ENCODE results near the gene DLG2.

DLG2 gene

DNA sequence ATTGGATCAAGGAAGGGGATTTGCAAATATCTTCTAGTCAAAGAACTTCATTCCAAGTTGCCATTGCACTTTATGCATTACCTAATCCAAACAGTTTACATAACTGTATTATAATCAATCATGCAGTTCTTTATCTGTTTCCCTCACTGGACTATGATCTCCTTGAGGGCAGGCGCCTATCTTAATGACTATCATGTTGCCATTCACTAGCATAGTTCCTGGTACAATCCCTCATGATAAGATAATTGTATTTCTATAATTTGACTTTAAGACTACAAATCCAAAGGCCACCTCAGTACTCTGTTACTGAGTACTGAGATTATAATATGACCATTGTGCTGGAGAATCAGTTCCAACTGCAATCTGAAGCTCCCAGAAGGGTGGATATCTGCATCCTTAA lies 2062.3 kb downstream of the DLG2 start:
- H3K4me3 ChIP-seq (ENCODE audit: low read depth, low read length): no peak overlapping the region
- ChIA-PET POLR2A (no interaction called here), CTCF (no interaction called here)
- TF ChIP-seq, protein P1, sequence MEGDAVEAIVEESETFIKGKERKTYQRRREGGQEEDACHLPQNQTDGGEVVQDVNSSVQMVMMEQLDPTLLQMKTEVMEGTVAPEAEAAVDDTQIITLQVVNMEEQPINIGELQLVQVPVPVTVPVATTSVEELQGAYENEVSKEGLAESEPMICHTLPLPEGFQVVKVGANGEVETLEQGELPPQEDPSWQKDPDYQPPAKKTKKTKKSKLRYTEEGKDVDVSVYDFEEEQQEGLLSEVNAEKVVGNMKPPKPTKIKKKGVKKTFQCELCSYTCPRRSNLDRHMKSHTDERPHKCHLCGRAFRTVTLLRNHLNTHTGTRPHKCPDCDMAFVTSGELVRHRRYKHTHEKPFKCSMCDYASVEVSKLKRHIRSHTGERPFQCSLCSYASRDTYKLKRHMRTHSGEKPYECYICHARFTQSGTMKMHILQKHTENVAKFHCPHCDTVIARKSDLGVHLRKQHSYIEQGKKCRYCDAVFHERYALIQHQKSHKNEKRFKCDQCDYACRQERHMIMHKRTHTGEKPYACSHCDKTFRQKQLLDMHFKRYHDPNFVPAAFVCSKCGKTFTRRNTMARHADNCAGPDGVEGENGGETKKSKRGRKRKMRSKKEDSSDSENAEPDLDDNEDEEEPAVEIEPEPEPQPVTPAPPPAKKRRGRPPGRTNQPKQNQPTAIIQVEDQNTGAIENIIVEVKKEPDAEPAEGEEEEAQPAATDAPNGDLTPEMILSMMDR (IDR thresholded peaks at IDR 0.05; ENCODE audit: insufficient read depth, low read length, missing control alignments): no peak
- DNase-seq (ENCODE audit: low read depth, low spot score): no peak

DNA sequence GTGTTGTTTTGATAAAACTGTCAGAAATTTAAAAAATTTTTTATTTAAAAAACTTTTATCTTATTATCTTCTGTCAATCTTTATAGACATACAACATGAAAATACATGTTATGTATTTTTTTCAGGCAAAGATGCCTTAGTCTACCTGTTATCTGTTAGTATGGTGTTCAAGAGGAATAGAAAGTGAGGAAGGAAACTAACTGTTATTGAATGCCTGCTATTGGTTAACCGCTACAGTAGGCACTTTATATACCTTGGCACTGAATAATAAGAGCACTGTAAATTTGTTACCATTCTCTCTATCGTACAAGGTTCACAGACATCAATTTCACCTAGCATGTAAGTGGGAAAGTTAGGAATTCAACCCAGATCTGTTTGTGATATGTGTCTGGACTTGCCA lies 2068.9 kb downstream of the DLG2 start:
- ChIA-PET POLR2A (no interaction called here), CTCF (no interaction called here)
- DNase-seq (ENCODE audit: low read depth, low spot score): no peak
- H3K4me3 ChIP-seq (ENCODE audit: low read depth, low read length): no peak overlapping the region
- TF ChIP-seq, protein P1 (IDR thresholded peaks at IDR 0.05; ENCODE audit: insufficient read depth, low read length, missing control alignments): no peak

DNA sequence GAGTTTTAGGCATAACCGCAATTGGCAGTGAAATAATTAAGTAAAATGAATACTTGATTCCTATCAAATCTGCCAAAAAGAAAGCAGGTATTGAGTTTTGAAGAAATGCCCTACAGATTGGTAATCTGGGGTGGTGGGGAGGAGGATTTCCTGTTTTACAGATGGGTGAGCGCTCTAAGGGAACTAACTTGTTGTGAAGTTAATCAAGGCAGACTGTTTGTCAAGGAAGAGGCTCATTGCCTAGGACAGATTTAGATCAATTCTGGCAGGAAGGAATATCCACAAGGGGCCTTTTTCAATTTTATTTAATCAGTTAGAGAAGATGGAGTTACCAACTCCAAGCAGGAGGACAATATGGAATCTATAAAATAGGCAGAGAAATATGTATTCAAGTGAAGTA lies 2069.5 kb downstream of the DLG2 start:
- TF ChIP-seq, protein P1 (IDR thresholded peaks at IDR 0.05; ENCODE audit: insufficient read depth, low read length, missing control alignments): no peak
- ChIA-PET POLR2A (no interaction called here), CTCF (no interaction called here)
- no peak for DNase-seq (ENCODE audit: low read depth, low spot score)
- H3K4me3 ChIP-seq (ENCODE audit: low read depth, low read length): no peak overlapping the region

DNA sequence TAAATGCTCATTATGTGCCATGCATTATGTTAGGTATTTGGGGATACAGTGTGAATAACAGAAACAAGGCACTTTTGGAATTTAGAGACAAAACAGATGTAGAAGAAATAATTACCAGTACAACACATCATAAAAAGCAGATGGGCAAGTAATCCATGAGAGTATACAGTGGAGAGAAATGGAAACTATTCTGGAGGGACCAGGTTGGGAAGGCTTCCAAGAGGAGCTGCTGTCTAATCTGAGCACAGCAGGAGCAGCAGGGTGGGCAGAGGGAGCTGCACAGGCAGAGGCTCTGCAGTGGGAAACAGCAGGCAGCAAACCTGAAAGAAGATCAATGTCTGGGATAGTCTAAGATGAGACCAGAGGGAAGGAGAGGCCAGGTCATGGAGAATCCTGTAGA lies 2072.3 kb downstream of the DLG2 start:
- ChIA-PET POLR2A (no interaction called here), CTCF (no interaction called here)
- H3K4me3 ChIP-seq (ENCODE audit: low read depth, low read length): no peak overlapping the region
- DNase-seq (ENCODE audit: low read depth, low spot score): no peak
- TF ChIP-seq, protein P1 (IDR thresholded peaks at IDR 0.05; ENCODE audit: insufficient read depth, low read length, missing control alignments): no peak

DNA sequence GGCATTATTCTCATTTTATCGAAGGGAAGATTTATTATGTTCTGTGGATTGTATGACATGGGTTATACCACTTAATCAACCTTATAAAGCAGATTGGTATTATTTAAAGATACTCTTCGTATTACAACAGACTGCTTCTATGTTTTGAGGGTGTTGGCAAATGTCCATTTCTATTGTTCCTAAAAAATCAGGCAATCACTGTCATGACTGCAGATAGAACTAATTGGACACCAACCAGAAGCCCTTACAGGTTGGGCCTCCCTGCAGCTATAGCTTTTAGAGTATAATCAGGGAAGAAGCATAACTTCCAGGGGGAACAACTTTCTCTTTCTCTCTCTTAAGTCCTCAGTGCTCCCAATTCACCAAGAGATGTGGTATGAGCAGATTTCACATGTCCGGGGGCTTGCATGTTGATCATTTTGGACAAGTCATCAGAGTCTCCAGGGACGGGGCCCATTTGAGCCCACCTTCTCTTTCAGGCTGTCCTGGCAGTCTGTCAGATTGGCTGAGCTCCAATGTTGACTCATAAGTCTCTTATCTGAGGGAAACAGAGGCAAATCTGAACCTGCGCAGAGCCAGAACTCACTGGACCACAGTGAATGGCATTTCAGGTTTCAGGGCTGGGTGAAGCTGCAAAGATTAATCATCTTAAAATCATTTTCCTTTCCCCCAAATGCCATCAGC lies 2077.0 kb downstream of the DLG2 start:
- POLR2A ChIA-PET: no interaction called here
- DNase-seq (ENCODE audit: low read depth, low spot score): no peak
- TF ChIP-seq, protein P1 (IDR thresholded peaks at IDR 0.05; ENCODE audit: insufficient read depth, low read length, missing control alignments): no peak
- H3K4me3 ChIP-seq (ENCODE audit: low read depth, low read length): no peak overlapping the region
- CTCF ChIA-PET: no interaction called here

DNA sequence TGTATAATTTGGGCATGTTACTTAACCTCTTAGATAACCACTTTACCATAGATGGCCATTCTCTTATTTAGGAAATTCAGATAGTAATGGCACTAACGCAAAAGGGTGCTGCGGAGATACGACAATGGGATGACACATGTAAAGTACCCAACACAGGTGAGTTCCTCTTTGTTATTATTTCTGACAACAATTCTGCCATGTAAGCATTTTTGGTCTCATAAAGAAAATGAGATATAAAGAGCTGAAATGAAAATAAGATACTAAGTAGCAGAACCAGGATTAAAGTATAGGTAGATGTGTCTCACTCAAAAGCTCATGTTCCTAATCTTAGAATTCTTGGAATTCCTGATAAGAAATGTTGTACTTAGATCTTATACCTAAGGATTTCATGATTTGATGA lies 2080.8 kb downstream of the DLG2 start:
- TF ChIP-seq, protein P1 (IDR thresholded peaks at IDR 0.05; ENCODE audit: insufficient read depth, low read length, missing control alignments): no peak
- ChIA-PET CTCF (no interaction called here), POLR2A (no interaction called here)

More for the DNA sequence above, 2080.8 kb downstream of the DLG2 start:
- DNase-seq (ENCODE audit: low read depth, low spot score): no peak
- no peak overlapping the region for H3K4me3 ChIP-seq (ENCODE audit: low read depth, low read length)
